DOHH2 (cell line): ENCODE data around the gene RAB3C.
"Not testable (repeated sequence)": the region's sequence is repeated elsewhere in the genome, so short reads cannot be mapped to it uniquely, and the experiment has no call there.

Experiments used
- H3F3A ChIP-seq: fragments of 200-600 bp; sonication (generic), shearing (Covaris generic); 2 replicates; pipeline ENCODE4 v1.6.0; 2016; ENCODE audit warnings: antibody characterized with exemption, mild to moderate bottlenecking; ENCODE audit not compliant: control insufficient read depth, insufficient read depth
- H3K27ac ChIP-seq: fragments of 200-600 bp; sonication (generic); 2 replicates; pipeline ENCODE4 v1.5.1; 2014; ENCODE audit warnings: low read depth, mild to moderate bottlenecking, low read length, moderate library complexity
- H3K27me3 ChIP-seq: fragments of 200-600 bp; sonication (generic); 2 replicates; pipeline ENCODE4 v1.6.1; 2014; ENCODE audit warnings: mild to moderate bottlenecking, low read length, mixed read lengths; ENCODE audit not compliant: control insufficient read depth
- H3K36me3 ChIP-seq: fragments of 200-600 bp; sonication (generic); 2 replicates; pipeline ENCODE4 v1.6.1; 2014; ENCODE audit warnings: mild to moderate bottlenecking, low read length, moderate library complexity, mixed read lengths; ENCODE audit not compliant: control insufficient read depth
- H3K4me1 ChIP-seq: fragments of 200-600 bp; sonication (generic); 2 replicates; pipeline ENCODE4 v1.6.1; 2014; ENCODE audit warnings: mild to moderate bottlenecking, low read length, mixed read lengths; ENCODE audit not compliant: control insufficient read depth
- H3K4me2 ChIP-seq: fragments of 200-600 bp; sonication (generic); 2 replicates; pipeline ENCODE4 v1.6.0; 2014; ENCODE audit warnings: mild to moderate bottlenecking, low read length, moderate library complexity
- H3K4me3 ChIP-seq: fragments of 200-600 bp; sonication (generic); 2 replicates; pipeline ENCODE4 v1.5.1; 2014; ENCODE audit warnings: mild to moderate bottlenecking, low read length, mixed read lengths
- H3K79me2 ChIP-seq: fragments of 200-600 bp; sonication (generic); 2 replicates; pipeline ENCODE4 v1.6.1; 2014; ENCODE audit warnings: mild to moderate bottlenecking, low read length, mixed read lengths; ENCODE audit not compliant: control insufficient read depth
- H3K9me2 ChIP-seq: fragments of 200-600 bp; sonication (generic); replicated peaks from 2 replicates; pipeline ENCODE4 v1.6.1; 2014; ENCODE audit warnings: mild to moderate bottlenecking, low read length, mixed read lengths; ENCODE audit not compliant: control insufficient read depth
- H3K9me3 ChIP-seq: fragments of 200-600 bp; sonication (generic); 2 replicates; pipeline ENCODE4 v1.6.1; 2014; ENCODE audit warnings: antibody characterized with exemption, low read length, mixed read lengths; ENCODE audit not compliant: control insufficient read depth, insufficient read depth
- H4K20me1 ChIP-seq: fragments of 200-600 bp; sonication (generic); 2 replicates; pipeline ENCODE4 v1.6.0; 2014; ENCODE audit warnings: low read depth, mild to moderate bottlenecking, antibody characterized with exemption, low read length, moderate library complexity; ENCODE audit not compliant: control insufficient read depth, insufficient read depth
- EZH2phosphoT487 ChIP-seq: fragments of 200-600 bp; sonication (generic); IDR thresholded peaks from 2 replicates; pipeline ENCODE4 v1.6.1; 2017; ENCODE audit warnings: borderline replicate concordance, mild to moderate bottlenecking, antibody characterized with exemption, low read length, moderate library complexity, mixed read lengths
- TF ChIP-seq, protein P1 (sequence below): fragments of 200-600 bp; sonication (generic); IDR thresholded peaks from one replicate; pipeline ENCODE4 v1.5.1; 2014; ENCODE audit warnings: antibody characterized with exemption, mild to moderate bottlenecking, low read depth, low read length; ENCODE audit not compliant: poor library complexity, severe bottlenecking

RAB3C gene

DNA sequence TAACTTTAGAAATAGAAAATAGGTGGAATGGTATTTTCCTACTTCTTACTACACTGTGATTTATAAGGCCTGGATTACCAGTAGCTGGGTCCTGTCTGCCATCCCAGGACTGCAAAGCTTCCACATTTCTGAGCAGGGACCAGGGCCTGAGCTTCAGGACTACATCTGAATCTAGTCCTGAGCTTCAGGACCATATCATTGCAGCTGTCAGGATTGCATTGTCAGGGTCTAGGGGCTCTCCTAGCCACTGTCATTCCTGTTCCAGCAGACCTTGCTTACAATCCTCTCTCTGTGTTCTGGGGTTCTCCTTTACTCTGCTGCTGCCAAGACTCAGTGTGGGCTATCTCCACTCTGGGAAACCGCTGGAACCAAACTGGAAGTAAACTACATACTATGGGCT, 16.3 kb downstream of the RAB3C start:
- Histone ChIP-seq H3K4me1 (no peaks in the 10 kb centered on the region), H3K36me3 (no peaks in the 10 kb centered on the region), H3K9me2 (no peaks in the 10 kb centered on the region), H3K4me2 (no peak overlapping the region), H3K27ac (no peak overlapping the region), H3K27me3 (no peaks in the 10 kb centered on the region), H4K20me1 (no peaks in the 10 kb centered on the region), H3K4me3 (no peak overlapping the region), H3K9me3 (no peaks in the 10 kb centered on the region), H3K79me2 (no peaks in the 10 kb centered on the region), H3F3A (no peaks in the 10 kb centered on the region)
- TF ChIP-seq, protein P1, sequence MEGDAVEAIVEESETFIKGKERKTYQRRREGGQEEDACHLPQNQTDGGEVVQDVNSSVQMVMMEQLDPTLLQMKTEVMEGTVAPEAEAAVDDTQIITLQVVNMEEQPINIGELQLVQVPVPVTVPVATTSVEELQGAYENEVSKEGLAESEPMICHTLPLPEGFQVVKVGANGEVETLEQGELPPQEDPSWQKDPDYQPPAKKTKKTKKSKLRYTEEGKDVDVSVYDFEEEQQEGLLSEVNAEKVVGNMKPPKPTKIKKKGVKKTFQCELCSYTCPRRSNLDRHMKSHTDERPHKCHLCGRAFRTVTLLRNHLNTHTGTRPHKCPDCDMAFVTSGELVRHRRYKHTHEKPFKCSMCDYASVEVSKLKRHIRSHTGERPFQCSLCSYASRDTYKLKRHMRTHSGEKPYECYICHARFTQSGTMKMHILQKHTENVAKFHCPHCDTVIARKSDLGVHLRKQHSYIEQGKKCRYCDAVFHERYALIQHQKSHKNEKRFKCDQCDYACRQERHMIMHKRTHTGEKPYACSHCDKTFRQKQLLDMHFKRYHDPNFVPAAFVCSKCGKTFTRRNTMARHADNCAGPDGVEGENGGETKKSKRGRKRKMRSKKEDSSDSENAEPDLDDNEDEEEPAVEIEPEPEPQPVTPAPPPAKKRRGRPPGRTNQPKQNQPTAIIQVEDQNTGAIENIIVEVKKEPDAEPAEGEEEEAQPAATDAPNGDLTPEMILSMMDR: no peak
- no peak for TF ChIP-seq EZH2phosphoT487

DNA sequence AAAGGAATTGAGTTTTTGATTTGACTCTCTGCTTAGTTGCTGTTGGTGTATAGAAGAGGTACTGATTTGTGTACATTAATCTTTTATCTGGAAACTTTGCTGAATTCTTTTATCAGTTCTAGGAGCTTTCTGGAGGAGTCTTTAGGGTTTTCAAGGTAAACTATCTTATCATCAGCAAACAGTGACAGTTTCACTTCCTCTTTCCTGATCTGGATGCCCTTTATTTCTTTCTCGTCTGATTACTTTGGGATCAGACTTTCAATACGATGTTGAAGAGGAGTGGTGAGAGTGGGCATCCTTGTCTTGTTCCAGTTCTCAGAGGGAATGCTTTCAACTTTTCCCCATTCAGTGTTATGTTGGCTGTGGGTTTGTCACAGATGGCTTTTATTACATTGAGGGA, 17.7 kb downstream of the RAB3C start:
- H3K9me2 ChIP-seq, H3K27ac ChIP-seq, H3K36me3 ChIP-seq, H3K27me3 ChIP-seq, H3K9me3 ChIP-seq, H3K4me2 ChIP-seq, H3K4me1 ChIP-seq, H3K79me2 ChIP-seq, H4K20me1 ChIP-seq, H3K4me3 ChIP-seq, H3F3A ChIP-seq: not testable (repeated sequence)

DNA sequence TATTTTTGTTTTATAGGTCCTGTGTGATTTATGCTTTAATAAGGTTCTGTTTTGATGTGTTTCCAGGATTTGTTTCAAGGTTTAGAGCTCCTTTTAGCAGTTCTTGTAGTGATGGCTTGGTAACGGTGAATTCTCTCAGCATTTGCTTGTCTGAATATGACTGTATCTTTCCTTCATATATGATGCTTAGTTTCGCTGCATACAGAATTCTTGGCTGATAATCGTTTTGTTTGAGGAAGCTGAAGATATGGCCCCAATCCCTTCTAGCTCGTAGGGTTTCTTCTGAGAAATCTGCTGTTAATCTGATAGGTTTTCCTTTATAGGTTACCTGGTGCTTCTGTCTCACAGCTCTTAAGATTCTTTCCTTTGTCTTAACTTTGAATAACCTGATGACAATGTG, 20.0 kb downstream of the RAB3C start:
- not testable (repeated sequence) for H3K4me1 ChIP-seq, H3K4me3 ChIP-seq, H3K36me3 ChIP-seq, H3K4me2 ChIP-seq, H3K9me3 ChIP-seq, H3K9me2 ChIP-seq, H3K27ac ChIP-seq, H4K20me1 ChIP-seq, H3K79me2 ChIP-seq, H3F3A ChIP-seq, H3K27me3 ChIP-seq

DNA sequence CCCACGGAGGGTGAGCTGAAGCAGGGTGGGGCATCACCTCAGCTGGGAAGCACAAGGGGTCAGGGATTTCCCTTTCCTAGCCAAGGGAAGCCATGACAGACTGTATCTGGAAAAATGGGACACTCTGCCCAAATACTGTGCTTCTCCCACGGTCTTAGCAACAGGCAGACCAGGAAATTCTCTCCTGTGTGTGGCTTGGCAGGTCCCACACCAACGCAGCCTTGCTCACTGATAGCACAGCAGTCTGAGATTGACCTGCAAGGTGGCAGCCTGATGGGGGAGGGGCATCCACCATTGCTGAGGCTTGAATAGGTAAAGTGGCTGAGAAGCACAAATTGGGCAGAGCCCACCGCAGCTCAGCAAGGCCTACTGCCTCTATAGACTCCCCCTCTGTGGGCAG, 23.2 kb downstream of the RAB3C start:
- H4K20me1 ChIP-seq: no peaks in the 10 kb centered on the region
- TF ChIP-seq, protein P1: no peak
- no peak for TF ChIP-seq EZH2phosphoT487
- no peak overlapping the region for H3K4me2 ChIP-seq
- H3K27ac ChIP-seq: no peak overlapping the region
- H3K27me3 ChIP-seq: no peaks in the 10 kb centered on the region
- H3K36me3 ChIP-seq: no peaks in the 10 kb centered on the region
- no peaks in the 10 kb centered on the region for H3K79me2 ChIP-seq
- no peak overlapping the region for H3K4me3 ChIP-seq
- no peaks in the 10 kb centered on the region for H3K4me1 ChIP-seq
- H3K9me2 ChIP-seq: no peaks in the 10 kb centered on the region
- H3F3A ChIP-seq: no peaks in the 10 kb centered on the region
- no peaks in the 10 kb centered on the region for H3K9me3 ChIP-seq
